Neural cell (in vitro differentiated cells): ENCODE data around the gene DAGLA. TPM values are rescaled to one million over a fixed set of nuclear protein-coding genes. Genes with fewer than 3 reads are reported as not detected.

Experiments used
- H2AFZ ChIP-seq: fragments of 200-600, 300-800 bp; sonication (generic), shearing (Covaris generic); 2 replicates; pipeline ENCODE4 v1.6.0; 2014; ENCODE audit warnings: low read depth, mild to moderate bottlenecking, antibody characterized with exemption, low read length, moderate library complexity
- H3F3A ChIP-seq: fragments of 200-600 bp; shearing (Covaris generic); 2 replicates; pipeline ENCODE4 v1.6.1; 2016; ENCODE audit warnings: mild to moderate bottlenecking, moderate library complexity, mixed read lengths, antibody characterized with exemption, low read length; ENCODE audit not compliant: insufficient read depth, poor library complexity, severe bottlenecking
- H3K27ac ChIP-seq: fragments of 200-600, 300-800 bp; sonication (generic), shearing (Covaris generic); 2 replicates; pipeline ENCODE4 v1.5.1; 2014; ENCODE audit warnings: mild to moderate bottlenecking, low read length, moderate library complexity
- H3K27me3 ChIP-seq: fragments of 300-800, 200-600 bp; sonication (generic), shearing (Covaris generic); 2 replicates; pipeline ENCODE4 v1.6.0; 2014; ENCODE audit warnings: mild to moderate bottlenecking, low read depth, low read length, moderate library complexity; ENCODE audit not compliant: insufficient read depth
- H3K36me3 ChIP-seq: fragments of 300-800, 200-600 bp; sonication (generic), shearing (Covaris generic); 2 replicates; pipeline ENCODE4 v1.5.1; 2014; ENCODE audit warnings: mild to moderate bottlenecking, antibody characterized with exemption, low read length, moderate library complexity; ENCODE audit not compliant: insufficient read depth
- H3K4me2 ChIP-seq: fragments of 300-800, 200-600 bp; sonication (generic), shearing (Covaris generic); 2 replicates; pipeline ENCODE4 v1.6.0; 2014; ENCODE audit warnings: mild to moderate bottlenecking, low read length
- H3K4me3 ChIP-seq: fragments of 300-800, 200-600 bp; sonication (generic), shearing (Covaris generic); 2 replicates; pipeline ENCODE4 v1.5.1; 2014; ENCODE audit warnings: mild to moderate bottlenecking, low read length, moderate library complexity
- H3K79me2 ChIP-seq: fragments of 200-600 bp; shearing (Covaris generic); replicated peaks from 2 replicates; pipeline ENCODE4 v1.6.0; 2014; ENCODE audit warnings: mild to moderate bottlenecking, low read length, moderate library complexity; ENCODE audit not compliant: insufficient read depth
- H3K9ac ChIP-seq: fragments of 300-800, 200-600 bp; sonication (generic), shearing (Covaris generic); 2 replicates; pipeline ENCODE4 v1.6.1; 2016; ENCODE audit warnings: mild to moderate bottlenecking, low read length, mixed read lengths
- H3K9me2 ChIP-seq: fragments of 200-600 bp; shearing (Covaris generic); 2 replicates; pipeline ENCODE4 v1.6.1; 2016; ENCODE audit warnings: mild to moderate bottlenecking, low read length, mixed read lengths; ENCODE audit not compliant: insufficient read depth
- H3K9me3 ChIP-seq: fragments of 200-600, 300-800 bp; sonication (generic), shearing (Covaris generic); 2 replicates; pipeline ENCODE4 v1.6.1; 2016; ENCODE audit warnings: mild to moderate bottlenecking, mixed run types, low read length, moderate library complexity, mixed read lengths
- H4K20me1 ChIP-seq: fragments of 200-600 bp; shearing (Covaris generic); 2 replicates; pipeline ENCODE4 v1.6.1; 2016; ENCODE audit warnings: mild to moderate bottlenecking, mixed run types; ENCODE audit not compliant: insufficient read depth
- EP300 ChIP-seq: fragments of 450-650 bp; conservative IDR thresholded peaks from 2 replicates; pipeline ENCODE4 v1.6.1; 2014; ENCODE audit warnings: antibody characterized with exemption, mild to moderate bottlenecking, moderate library complexity; ENCODE audit not compliant: poor library complexity, severe bottlenecking
- EZH2 ChIP-seq: fragments of 200-600, 300-800 bp; shearing (Covaris generic), sonication (generic); IDR thresholded peaks from 2 replicates; pipeline ENCODE4 v1.6.1; 2014; ENCODE audit warnings: antibody characterized with exemption, low read length, borderline replicate concordance, mild to moderate bottlenecking; ENCODE audit not compliant: insufficient read depth, poor library complexity, severe bottlenecking
- MXI1 ChIP-seq: fragments of 450-650 bp; conservative IDR thresholded peaks from 2 replicates; pipeline ENCODE4 v1.6.1; 2014; ENCODE audit warnings: antibody characterized with exemption, mild to moderate bottlenecking; ENCODE audit not compliant: poor library complexity, severe bottlenecking
- POLR2AphosphoS5 ChIP-seq: IDR thresholded peaks from 2 replicates; pipeline ENCODE4 v1.6.1; 2012
- RAD21 ChIP-seq: fragments of 450-650 bp; conservative IDR thresholded peaks from 2 replicates; pipeline ENCODE4 v1.6.1; 2014; ENCODE audit warnings: antibody characterized with exemption, mild to moderate bottlenecking, moderate library complexity
- SMC3 ChIP-seq: fragments of 450-650 bp; conservative IDR thresholded peaks from 2 replicates; pipeline ENCODE4 v1.6.1; 2014; ENCODE audit warnings: antibody characterized with exemption, mild to moderate bottlenecking, moderate library complexity; ENCODE audit not compliant: poor library complexity
- TAF1 ChIP-seq: IDR thresholded peaks from 2 replicates; pipeline ENCODE4 v1.6.1; 2012; ENCODE audit warnings: low read depth
- polyA plus RNA-seq: library from polyadenylated mRNA; depleted of rRNA; stranded (reverse); fragments of >200 nt; gene quantifications from 2 replicates; pipeline ENCODE4 v1.2.3, GENCODE V29; 2014
- TF ChIP-seq, protein P1 (sequence below): fragments of 450-650 bp; IDR thresholded peaks from 2 replicates; pipeline ENCODE4 v1.5.1; 2014; ENCODE audit warnings: antibody characterized with exemption, mild to moderate bottlenecking, moderate library complexity; ENCODE audit not compliant: poor library complexity, severe bottlenecking
- TF ChIP-seq, protein P2 (sequence below): IDR thresholded peaks from 2 replicates; pipeline ENCODE4 v1.6.1; 2012; ENCODE audit warnings: borderline replicate concordance

Gene DAGLA
- polyA plus RNA-seq, 1 donor from 2014 or later: 4.5 TPM

DNA sequence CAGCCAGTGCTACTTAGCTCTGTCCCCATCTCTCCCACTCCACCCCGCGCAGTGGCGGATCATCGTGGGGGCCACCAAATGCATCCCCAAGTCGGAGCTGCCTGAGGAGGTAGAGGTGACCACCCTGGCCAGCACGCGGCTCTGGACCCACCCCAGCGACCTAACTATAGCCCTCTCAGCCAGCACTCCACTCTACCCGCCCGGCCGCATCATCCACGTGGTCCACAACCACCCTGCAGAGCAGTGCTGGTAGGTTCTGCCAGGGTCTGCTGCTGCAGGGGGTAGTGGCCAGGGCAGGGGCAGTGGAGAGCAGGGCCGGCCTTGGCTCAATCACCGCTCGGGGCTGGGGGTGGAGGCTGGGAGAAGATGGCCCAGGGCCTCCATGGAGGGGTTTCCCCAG, 59.2 kb downstream of the DAGLA start:
- Histone ChIP-seq H2AFZ (no peak overlapping the region), H3K27ac (no peak overlapping the region), H3K4me3 (no peak overlapping the region), H3K9me2 (no peaks in the 10 kb centered on the region), H3K36me3 (no peaks in the 10 kb centered on the region), H3K79me2 (no peaks in the 10 kb centered on the region), H3K27me3 (no peaks in the 10 kb centered on the region), H3K9ac (no peak overlapping the region), H3F3A (no peaks in the 10 kb centered on the region), H4K20me1 (no peaks in the 10 kb centered on the region), H3K4me2 (no peak overlapping the region), H3K9me3 (no peaks in the 10 kb centered on the region)
- TF ChIP-seq TAF1 (no peak), POLR2AphosphoS5 (no peak), SMC3 (no peak), EP300 (no peak), RAD21 (no peak), EZH2 (no peak)
- TF ChIP-seq, protein P1, sequence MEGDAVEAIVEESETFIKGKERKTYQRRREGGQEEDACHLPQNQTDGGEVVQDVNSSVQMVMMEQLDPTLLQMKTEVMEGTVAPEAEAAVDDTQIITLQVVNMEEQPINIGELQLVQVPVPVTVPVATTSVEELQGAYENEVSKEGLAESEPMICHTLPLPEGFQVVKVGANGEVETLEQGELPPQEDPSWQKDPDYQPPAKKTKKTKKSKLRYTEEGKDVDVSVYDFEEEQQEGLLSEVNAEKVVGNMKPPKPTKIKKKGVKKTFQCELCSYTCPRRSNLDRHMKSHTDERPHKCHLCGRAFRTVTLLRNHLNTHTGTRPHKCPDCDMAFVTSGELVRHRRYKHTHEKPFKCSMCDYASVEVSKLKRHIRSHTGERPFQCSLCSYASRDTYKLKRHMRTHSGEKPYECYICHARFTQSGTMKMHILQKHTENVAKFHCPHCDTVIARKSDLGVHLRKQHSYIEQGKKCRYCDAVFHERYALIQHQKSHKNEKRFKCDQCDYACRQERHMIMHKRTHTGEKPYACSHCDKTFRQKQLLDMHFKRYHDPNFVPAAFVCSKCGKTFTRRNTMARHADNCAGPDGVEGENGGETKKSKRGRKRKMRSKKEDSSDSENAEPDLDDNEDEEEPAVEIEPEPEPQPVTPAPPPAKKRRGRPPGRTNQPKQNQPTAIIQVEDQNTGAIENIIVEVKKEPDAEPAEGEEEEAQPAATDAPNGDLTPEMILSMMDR: no peak
- TF ChIP-seq, protein P2, sequence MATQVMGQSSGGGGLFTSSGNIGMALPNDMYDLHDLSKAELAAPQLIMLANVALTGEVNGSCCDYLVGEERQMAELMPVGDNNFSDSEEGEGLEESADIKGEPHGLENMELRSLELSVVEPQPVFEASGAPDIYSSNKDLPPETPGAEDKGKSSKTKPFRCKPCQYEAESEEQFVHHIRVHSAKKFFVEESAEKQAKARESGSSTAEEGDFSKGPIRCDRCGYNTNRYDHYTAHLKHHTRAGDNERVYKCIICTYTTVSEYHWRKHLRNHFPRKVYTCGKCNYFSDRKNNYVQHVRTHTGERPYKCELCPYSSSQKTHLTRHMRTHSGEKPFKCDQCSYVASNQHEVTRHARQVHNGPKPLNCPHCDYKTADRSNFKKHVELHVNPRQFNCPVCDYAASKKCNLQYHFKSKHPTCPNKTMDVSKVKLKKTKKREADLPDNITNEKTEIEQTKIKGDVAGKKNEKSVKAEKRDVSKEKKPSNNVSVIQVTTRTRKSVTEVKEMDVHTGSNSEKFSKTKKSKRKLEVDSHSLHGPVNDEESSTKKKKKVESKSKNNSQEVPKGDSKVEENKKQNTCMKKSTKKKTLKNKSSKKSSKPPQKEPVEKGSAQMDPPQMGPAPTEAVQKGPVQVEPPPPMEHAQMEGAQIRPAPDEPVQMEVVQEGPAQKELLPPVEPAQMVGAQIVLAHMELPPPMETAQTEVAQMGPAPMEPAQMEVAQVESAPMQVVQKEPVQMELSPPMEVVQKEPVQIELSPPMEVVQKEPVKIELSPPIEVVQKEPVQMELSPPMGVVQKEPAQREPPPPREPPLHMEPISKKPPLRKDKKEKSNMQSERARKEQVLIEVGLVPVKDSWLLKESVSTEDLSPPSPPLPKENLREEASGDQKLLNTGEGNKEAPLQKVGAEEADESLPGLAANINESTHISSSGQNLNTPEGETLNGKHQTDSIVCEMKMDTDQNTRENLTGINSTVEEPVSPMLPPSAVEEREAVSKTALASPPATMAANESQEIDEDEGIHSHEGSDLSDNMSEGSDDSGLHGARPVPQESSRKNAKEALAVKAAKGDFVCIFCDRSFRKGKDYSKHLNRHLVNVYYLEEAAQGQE: no peak

DNA sequence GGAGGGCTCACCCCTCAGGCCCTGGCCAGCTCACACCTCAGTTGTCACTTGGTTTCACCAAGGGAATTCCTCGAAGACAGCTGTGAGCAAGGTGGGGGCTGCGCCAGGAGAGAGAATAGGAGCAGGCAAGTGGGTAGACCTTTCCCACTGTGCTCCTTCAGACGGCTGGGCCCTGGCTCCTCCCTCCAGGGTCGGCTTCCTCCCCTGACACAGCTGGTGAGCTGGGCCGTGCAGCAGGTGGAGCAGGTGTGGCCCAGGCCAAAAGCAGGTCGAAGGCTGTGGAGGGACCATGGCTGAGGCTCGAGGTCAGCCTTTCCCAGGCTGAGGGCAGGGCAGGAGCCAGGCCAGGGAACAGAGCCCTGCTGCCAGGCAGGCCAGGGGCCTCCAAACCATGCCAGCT, 59.8 kb downstream of the DAGLA start:
- TF ChIP-seq POLR2AphosphoS5 (no peak), EZH2 (no peak), EP300 (no peak), RAD21 (no peak), SMC3 (no peak), MXI1 (no peak), TAF1 (no peak)
- TF ChIP-seq, protein P1: no peak
- TF ChIP-seq, protein P2: no peak
- no peaks in the 10 kb centered on the region for H3K36me3 ChIP-seq

More for the DNA sequence above, 59.8 kb downstream of the DAGLA start:
- no peak overlapping the region for H3K4me3 ChIP-seq
- no peak overlapping the region for H3K4me2 ChIP-seq
- H3K79me2 ChIP-seq: no peaks in the 10 kb centered on the region
- H3K9ac ChIP-seq: no peak overlapping the region
- no peak overlapping the region for H3K27ac ChIP-seq
- no peaks in the 10 kb centered on the region for H3K9me3 ChIP-seq
- H3F3A ChIP-seq: no peaks in the 10 kb centered on the region
- H3K9me2 ChIP-seq: no peaks in the 10 kb centered on the region
- H3K27me3 ChIP-seq: no peaks in the 10 kb centered on the region
- H2AFZ ChIP-seq: no peak overlapping the region
- no peaks in the 10 kb centered on the region for H4K20me1 ChIP-seq
